Rectal smooth muscle tissue (tissue), 1 donor: Measurements from ENCODE around the gene IL1F10.

Source experiments
- H3K27ac ChIP-seq: one replicate; pipeline ENCODE4 v1.7.0; 2013; ENCODE audit warnings: low read depth, low read length, inconsistent platforms
- H3K27me3 ChIP-seq: one replicate; pipeline ENCODE4 v1.7.0; 2013; ENCODE audit warnings: low read length; ENCODE audit not compliant: control insufficient read depth, insufficient read depth
- H3K36me3 ChIP-seq: one replicate; pipeline ENCODE4 v1.7.0; 2013; ENCODE audit warnings: low read length; ENCODE audit not compliant: control insufficient read depth, insufficient read depth
- H3K4me1 ChIP-seq: one replicate; pipeline ENCODE4 v1.7.0; 2013; ENCODE audit warnings: low read length; ENCODE audit not compliant: control insufficient read depth, insufficient read depth
- H3K4me3 ChIP-seq: one replicate; pipeline ENCODE4 v1.7.0; 2013; ENCODE audit warnings: low read length
- H3K9ac ChIP-seq: one replicate; pipeline ENCODE4 v1.7.0; 2013; ENCODE audit warnings: low read length

Gene IL1F10

DNA sequence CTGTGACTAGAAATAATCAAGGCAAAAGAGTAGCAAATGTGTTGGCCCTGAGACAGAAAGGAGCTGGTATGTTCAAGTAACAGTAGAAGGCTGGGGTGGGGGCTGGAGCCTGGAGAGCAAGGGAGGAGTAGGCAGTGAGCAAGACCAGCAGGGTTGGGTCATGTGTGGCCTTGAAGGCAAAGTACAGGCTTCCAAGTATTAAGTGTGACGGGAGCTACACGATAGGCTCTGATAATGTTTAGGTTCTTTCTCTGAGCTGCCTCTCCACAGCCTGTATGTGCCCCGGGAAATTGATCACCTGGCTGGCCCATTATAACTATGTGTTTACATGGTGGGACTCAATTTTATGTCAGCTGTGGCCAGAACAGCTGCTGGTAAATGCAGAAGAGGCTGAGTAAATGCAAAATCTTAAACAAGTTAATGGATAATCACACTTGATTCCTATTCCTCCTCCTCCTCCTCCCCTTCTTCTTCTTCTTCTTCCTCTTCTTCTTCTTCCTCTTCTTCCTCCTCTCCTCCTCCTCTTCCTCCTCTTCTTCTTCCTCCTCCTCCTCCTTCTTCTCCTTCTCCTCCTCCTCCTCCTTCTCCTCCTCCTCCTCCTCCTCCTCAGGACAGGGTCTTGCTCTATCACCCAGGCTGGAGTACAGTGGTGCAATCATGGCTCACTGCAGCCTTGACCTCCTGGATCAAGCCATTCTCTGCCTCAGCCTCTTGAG lies 9.3 kb downstream of the IL1F10 start:
- H3K4me3 ChIP-seq, result no peak overlapping the region
- H3K27me3 ChIP-seq, result no peaks in the 10 kb centered on the region
- no peaks in the 10 kb centered on the region for H3K4me1 ChIP-seq
- no peak overlapping the region for H3K27ac ChIP-seq
- H3K9ac ChIP-seq, result no peak overlapping the region
- H3K36me3 ChIP-seq, result no peaks in the 10 kb centered on the region

DNA sequence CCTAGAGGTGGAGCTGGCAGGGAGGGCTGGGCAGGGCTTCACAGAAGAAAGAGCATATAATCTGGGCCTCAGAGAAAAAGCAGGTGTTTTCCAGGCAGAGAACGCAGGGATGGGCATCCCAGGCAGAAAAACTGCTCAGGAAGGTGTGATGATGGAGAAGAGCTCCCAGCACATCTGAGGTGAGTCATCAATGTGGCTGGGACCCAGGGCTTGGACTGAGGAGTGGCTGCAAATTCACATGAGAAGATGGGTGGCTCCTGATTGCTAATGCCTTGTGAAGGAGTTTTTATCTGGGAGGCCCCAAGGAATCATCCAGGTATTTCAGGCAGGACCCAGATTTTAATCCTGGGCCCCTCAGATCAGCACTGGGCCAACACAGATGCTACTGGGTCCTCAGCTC lies 10.2 kb downstream of the IL1F10 start:
- H3K27ac ChIP-seq, result no peak overlapping the region

GRCh38 chr2:113078350-113078839 lies 10.6 kb downstream of the IL1F10 start:
- no peak overlapping the region for H3K27ac ChIP-seq
- H3K9ac ChIP-seq, result no peak overlapping the region
- H3K4me1 ChIP-seq, result no peaks in the 10 kb centered on the region
- H3K36me3 ChIP-seq, result no peaks in the 10 kb centered on the region
- no peak overlapping the region for H3K4me3 ChIP-seq
- no peaks in the 10 kb centered on the region for H3K27me3 ChIP-seq

More for the DNA sequence above, 10.2 kb downstream of the IL1F10 start:
- Histone ChIP-seq H3K36me3 (no peaks in the 10 kb centered on the region), H3K4me1 (no peaks in the 10 kb centered on the region), H3K27me3 (no peaks in the 10 kb centered on the region), H3K9ac (no peak overlapping the region), H3K4me3 (no peak overlapping the region)

GRCh38 chr2:113079131-113079530 lies 11.4 kb downstream of the IL1F10 start:
- Histone ChIP-seq H3K4me3 (no peak overlapping the region), H3K36me3 (no peaks in the 10 kb centered on the region), H3K4me1 (no peaks in the 10 kb centered on the region), H3K9ac (no peak overlapping the region), H3K27me3 (no peaks in the 10 kb centered on the region), H3K27ac (no peak overlapping the region)

GRCh38 chr2:113080134-113080533 lies 12.4 kb downstream of the IL1F10 start:
- Histone ChIP-seq H3K36me3 (no peaks in the 10 kb centered on the region), H3K4me3 (no peak overlapping the region), H3K4me1 (no peaks in the 10 kb centered on the region), H3K27me3 (no peaks in the 10 kb centered on the region), H3K27ac (no peak overlapping the region), H3K9ac (no peak overlapping the region)

- H3K27ac ChIP-seq, result no peak overlapping the region
- H3K27me3 ChIP-seq, result no peaks in the 10 kb centered on the region
- no peaks in the 10 kb centered on the region for H3K36me3 ChIP-seq
- no peak overlapping the region for H3K9ac ChIP-seq
- no peak overlapping the region for H3K4me3 ChIP-seq
- no peaks in the 10 kb centered on the region for H3K4me1 ChIP-seq
These were observed 13.9 kb downstream of the IL1F10 start for GRCh38 chr2:113081488-113082210.

DNA sequence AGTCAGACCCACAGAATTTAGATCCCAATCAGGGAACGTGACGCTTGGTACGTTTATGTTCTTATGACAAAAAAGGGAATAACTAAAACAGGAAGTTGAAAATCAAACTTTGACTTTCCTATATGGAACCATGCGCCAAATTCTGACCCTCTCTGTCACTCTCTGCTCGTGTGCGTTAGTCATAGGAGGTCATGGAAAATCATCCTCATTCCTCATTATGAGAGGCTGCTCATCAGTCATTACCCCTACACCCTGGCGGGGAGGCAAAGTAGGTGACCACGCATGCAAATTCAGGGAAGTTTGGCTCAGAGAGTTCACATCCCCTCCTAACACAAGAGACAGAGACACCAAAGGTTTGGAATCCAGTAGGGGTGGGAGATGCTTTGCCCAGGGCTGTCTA lies 15.5 kb downstream of the IL1F10 start:
- Histone ChIP-seq H3K27me3 (no peaks in the 10 kb centered on the region), H3K27ac (no peak overlapping the region), H3K4me1 (no peaks in the 10 kb centered on the region), H3K9ac (no peak overlapping the region), H3K4me3 (no peak overlapping the region), H3K36me3 (no peaks in the 10 kb centered on the region)

DNA sequence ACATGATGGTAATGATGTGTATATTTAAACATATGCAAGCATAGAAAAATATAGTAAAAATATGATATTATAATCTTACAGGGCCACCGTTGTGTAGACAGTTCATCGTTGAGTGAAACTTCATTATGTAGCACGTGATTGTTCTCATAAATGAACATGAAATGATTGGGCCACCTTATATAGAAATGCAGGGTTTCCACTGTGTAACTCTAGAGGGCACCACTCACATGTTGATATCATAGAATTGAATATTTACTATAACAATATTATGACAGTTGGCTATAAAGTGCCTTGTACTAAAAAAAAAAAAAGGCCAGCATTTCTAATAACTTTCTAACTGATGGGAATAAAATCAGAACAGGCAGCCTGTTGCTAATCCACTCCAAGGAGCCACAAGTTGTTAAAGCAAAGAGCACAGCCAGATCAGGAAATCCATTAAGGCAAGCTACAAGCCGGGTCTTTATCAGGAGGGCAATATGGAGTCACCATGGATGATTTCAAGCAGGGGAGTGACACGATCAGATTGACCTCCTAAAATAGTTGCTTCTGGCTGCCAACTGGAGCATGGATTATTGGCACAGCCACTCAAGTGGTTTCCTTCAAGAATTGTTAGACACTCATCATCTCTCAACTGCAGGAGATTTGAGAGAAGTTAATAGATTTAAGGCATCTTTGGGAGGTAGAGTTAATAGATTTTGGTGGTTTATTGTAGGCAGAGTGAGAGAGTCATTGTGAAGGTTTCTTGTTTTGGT lies 16.7 kb downstream of the IL1F10 start:
- H3K4me1 ChIP-seq, result no peaks in the 10 kb centered on the region
- no peaks in the 10 kb centered on the region for H3K27me3 ChIP-seq
- H3K9ac ChIP-seq, result no peak overlapping the region
- no peak overlapping the region for H3K4me3 ChIP-seq
- H3K27ac ChIP-seq, result no peak overlapping the region
- H3K36me3 ChIP-seq, result no peaks in the 10 kb centered on the region

DNA sequence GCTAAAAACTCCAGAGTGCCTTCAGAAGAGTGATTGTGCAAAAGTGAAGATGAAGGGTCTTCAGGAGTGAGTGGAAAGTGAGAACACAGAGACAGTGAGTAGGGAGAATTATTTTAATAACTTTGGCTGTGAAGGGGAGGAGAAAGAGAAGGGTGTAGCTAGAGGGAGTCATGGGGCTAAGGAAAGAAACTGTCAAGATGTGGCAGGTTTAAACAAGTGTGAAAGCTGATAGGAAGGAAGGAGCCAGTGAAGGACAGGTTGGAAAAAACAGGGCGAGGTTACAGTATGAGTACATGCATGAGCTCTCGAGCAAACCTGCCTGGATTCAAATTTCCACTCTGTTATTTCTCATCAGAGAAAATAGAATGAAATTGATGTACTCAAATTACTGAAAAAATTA lies 17.8 kb downstream of the IL1F10 start:
- no peaks in the 10 kb centered on the region for H3K27me3 ChIP-seq
- H3K9ac ChIP-seq, result no peak overlapping the region
- H3K4me1 ChIP-seq, result no peaks in the 10 kb centered on the region
- no peak overlapping the region for H3K27ac ChIP-seq
- H3K4me3 ChIP-seq, result no peak overlapping the region
- H3K36me3 ChIP-seq, result no peaks in the 10 kb centered on the region

- H3K36me3 ChIP-seq, result no peaks in the 10 kb centered on the region
- H3K27me3 ChIP-seq, result no peaks in the 10 kb centered on the region
- H3K9ac ChIP-seq, result no peak overlapping the region
- H3K4me3 ChIP-seq, result no peak overlapping the region
- H3K27ac ChIP-seq, result no peak overlapping the region
- no peaks in the 10 kb centered on the region for H3K4me1 ChIP-seq
These were observed 20.6 kb downstream of the IL1F10 start for GRCh38 chr2:113088213-113088992.

DNA sequence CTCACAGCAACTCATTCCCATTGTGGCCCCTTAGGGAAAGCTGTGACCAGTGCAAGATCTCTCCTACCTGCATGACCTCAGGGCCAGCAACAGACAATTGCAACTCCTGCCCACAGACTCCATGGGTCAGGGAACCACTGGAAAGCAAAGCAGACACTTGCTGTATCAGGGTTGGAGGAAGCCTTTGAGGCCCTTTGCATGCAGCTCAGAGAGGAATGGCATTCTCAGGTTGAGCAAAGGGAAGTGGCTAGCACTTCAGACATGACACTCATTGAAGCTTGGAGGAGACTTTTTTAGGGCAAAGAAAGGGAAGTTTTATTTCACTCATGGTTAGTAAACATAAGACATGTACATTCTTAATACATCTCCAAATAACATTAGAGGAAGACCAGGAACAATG lies 22.1 kb downstream of the IL1F10 start:
- Histone ChIP-seq H3K4me3 (no peak overlapping the region), H3K4me1 (no peaks in the 10 kb centered on the region), H3K27ac (no peak overlapping the region), H3K27me3 (no peaks in the 10 kb centered on the region), H3K36me3 (no peaks in the 10 kb centered on the region), H3K9ac (no peak overlapping the region)
